WTC11 (cell line): ENCODE data around the gene RRP8. TPM values are rescaled to one million over a fixed set of nuclear protein-coding genes. Genes with fewer than 3 reads are reported as not detected.

Experiments
- ATAC-seq: fragments of 200-7000 bp; cut with Tn5 transposase; 2 replicates; pipeline ENCODE4 v1.10.0; 2021; ENCODE audit warnings: mild to moderate bottlenecking, moderate library complexity
- CTCF ChIA-PET: fragments of 300-600 bp; sonication (Branson Sonifier 250); formaldehyde crosslinking; loops from one replicate; lab custom pipeline; 2021; ENCODE audit warnings: antibody characterized with exemption; lab: Charles Lee
- POLR2A ChIA-PET: fragments of 350-600 bp; sonication (Branson Sonifier 250); formaldehyde crosslinking; loops from one replicate; lab custom pipeline; 2021; ENCODE audit warnings: antibody characterized with exemption; lab: Charles Lee
- DNase-seq: peaks from one replicate; pipeline ENCODE4 v3.0.0; 2021; ENCODE audit warnings: low spot score
- H3K27ac Mint-ChIP-seq: 2 replicates; pipeline ENCODE4 v1.8.0; 2021; ENCODE audit warnings: mixed read lengths
- H3K27me3 Mint-ChIP-seq: 2 replicates; pipeline ENCODE4 v1.8.0; 2021; ENCODE audit warnings: low read depth, mild to moderate bottlenecking, moderate library complexity, mixed read lengths
- H3K36me3 Mint-ChIP-seq: 2 replicates; pipeline ENCODE4 v1.8.0; 2021; ENCODE audit warnings: mixed read lengths
- H3K4me1 Mint-ChIP-seq: 2 replicates; pipeline ENCODE4 v1.8.0; 2022; ENCODE audit warnings: mixed read lengths
- H3K4me3 Mint-ChIP-seq: 2 replicates; pipeline ENCODE4 v1.8.0; 2021; ENCODE audit warnings: mild to moderate bottlenecking, moderate library complexity, mixed read lengths
- H3K9me3 Mint-ChIP-seq: 2 replicates; pipeline ENCODE4 v1.8.0; 2021; ENCODE audit warnings: mixed read lengths
- AFF4 ChIP-seq: sonication (generic); formaldehyde crosslinking; IDR thresholded peaks from 2 replicates; pipeline ENCODE4 v1.8.1; 2023; ENCODE audit warnings: mild to moderate bottlenecking, missing genetic modification reagents, borderline replicate concordance
- ATF6 ChIP-seq: sonication (generic); formaldehyde crosslinking; IDR thresholded peaks from 2 replicates; pipeline ENCODE4 v1.8.1; 2023; ENCODE audit warnings: mild to moderate bottlenecking, missing genetic modification reagents
- CDX4 ChIP-seq: fragments of 250-450 bp; sonication (Bioruptor Pico); IDR thresholded peaks from 2 replicates; pipeline ENCODE4 v1.9.0; 2021; ENCODE audit warnings: moderate library complexity, mild to moderate bottlenecking, inconsistent platforms, borderline replicate concordance
- E2F4 ChIP-seq: sonication (generic); formaldehyde crosslinking; IDR thresholded peaks from 2 replicates; pipeline ENCODE4 v1.8.1; 2022; ENCODE audit warnings: low read depth, mild to moderate bottlenecking, moderate library complexity, missing genetic modification reagents, borderline replicate concordance
- GABPB1 ChIP-seq: sonication (generic); formaldehyde crosslinking; IDR thresholded peaks from 2 replicates; pipeline ENCODE4 v1.8.1; 2023; ENCODE audit warnings: mild to moderate bottlenecking, missing genetic modification reagents
- GTF2I ChIP-seq: fragments of 250-450 bp; sonication (Bioruptor Pico); conservative IDR thresholded peaks from 2 replicates; pipeline ENCODE4 v1.4.0; 2021; ENCODE audit warnings: mild to moderate bottlenecking
- HMGXB4 ChIP-seq: sonication (generic); formaldehyde crosslinking; IDR thresholded peaks from 2 replicates; pipeline ENCODE4 v1.8.1; 2023; ENCODE audit warnings: mild to moderate bottlenecking, moderate library complexity, missing genetic modification reagents
- IRF1 ChIP-seq: sonication (generic); formaldehyde crosslinking; IDR thresholded peaks from 2 replicates; pipeline ENCODE4 v1.8.0; 2023; ENCODE audit warnings: missing genetic modification reagents
- JAZF1 ChIP-seq: fragments of 250-450 bp; sonication (Bioruptor Pico); IDR thresholded peaks from 2 replicates; pipeline ENCODE4 v1.9.0; 2021; ENCODE audit warnings: moderate library complexity, mild to moderate bottlenecking, inconsistent platforms
- MXD4 ChIP-seq: fragments of 250-450 bp; sonication (Bioruptor Pico); IDR thresholded peaks from 2 replicates; pipeline ENCODE4 v1.8.0; 2021; ENCODE audit warnings: mild to moderate bottlenecking, moderate library complexity, borderline replicate concordance
- NFYB ChIP-seq: sonication (generic); formaldehyde crosslinking; conservative IDR thresholded peaks from 2 replicates; pipeline ENCODE4 v1.8.0; 2022; ENCODE audit warnings: low read depth, missing genetic modification reagents
- TCF7 ChIP-seq: sonication (generic); formaldehyde crosslinking; IDR thresholded peaks from 2 replicates; pipeline ENCODE4 v1.8.0; 2022; ENCODE audit warnings: mild to moderate bottlenecking, low read depth, missing genetic modification reagents, moderate library complexity
- TEAD4 ChIP-seq: sonication (generic); formaldehyde crosslinking; IDR thresholded peaks from 2 replicates; pipeline ENCODE4 v1.8.0; 2022; ENCODE audit warnings: mild to moderate bottlenecking, missing genetic modification reagents
- ZBTB21 ChIP-seq: sonication (generic); formaldehyde crosslinking; IDR thresholded peaks from 2 replicates; pipeline ENCODE4 v1.8.1; 2023; ENCODE audit warnings: mild to moderate bottlenecking, missing genetic modification reagents, borderline replicate concordance
- ZNF281 ChIP-seq: sonication (generic); formaldehyde crosslinking; IDR thresholded peaks from 2 replicates; pipeline ENCODE4 v1.8.0; 2023; ENCODE audit warnings: mild to moderate bottlenecking, missing genetic modification reagents
- ZNF425 ChIP-seq: fragments of 250-450 bp; sonication (Bioruptor Pico); conservative IDR thresholded peaks from 2 replicates; pipeline ENCODE4 v1.9.0; 2021; ENCODE audit warnings: mild to moderate bottlenecking
- ZSCAN18 ChIP-seq: fragments of 250-450 bp; sonication (Bioruptor Pico); IDR thresholded peaks from 2 replicates; pipeline ENCODE4 v2.1.2; 2022; ENCODE audit warnings: mild to moderate bottlenecking, moderate library complexity
- total RNA-seq: library from RNA; stranded (reverse); gene quantifications from 3 replicates; pipeline ENCODE4 v1.2.3, GENCODE V29; 2021

Gene RRP8
- total RNA-seq, 1 experiment from 2014 or later, result 15.0 TPM

GRCh38 chr11:6561288-6561687 lies 42.1 kb downstream of the RRP8 start:
- DNase-seq, result no peak
- Mint-ChIP-seq H3K27ac (no peak overlapping the region), H3K27me3 (no peaks in the 10 kb centered on the region), H3K4me3 (no peak overlapping the region), H3K36me3 (no peaks in the 10 kb centered on the region), H3K4me1 (peaks cover 11% of the 10 kb centered on the region), H3K9me3 (no peaks in the 10 kb centered on the region)
- ChIA-PET POLR2A (no interaction called here), CTCF (interaction anchor here (0.6 kb wide), 1 partner anchor 30 kb away, joined by 3 read pairs; no protein-coding TSS in a partner anchor)
- ATAC-seq, result no peak
- no peak for TF ChIP-seq E2F4 (CRISPR knock-in tag)
- no peak for TF ChIP-seq ZSCAN18 (CRISPR knock-in tag)
- TF ChIP-seq MXD4 (CRISPR knock-in tag), result no peak
- TF ChIP-seq GABPB1 (CRISPR knock-in tag), result no peak
- no peak for TF ChIP-seq ZBTB21 (CRISPR knock-in tag)
- no peak for TF ChIP-seq TCF7 (CRISPR knock-in tag)
- TF ChIP-seq NFYB (CRISPR knock-in tag), result no peak
- no peak for TF ChIP-seq GTF2I (CRISPR knock-in tag)
- TF ChIP-seq ZNF425 (CRISPR knock-in tag), result no peak

- H3K36me3 Mint-ChIP-seq, result no peaks in the 10 kb centered on the region
- no peak overlapping the region for H3K27ac Mint-ChIP-seq
- DNase-seq (no peak), ATAC-seq (no peak)
- no peak overlapping the region for H3K4me3 Mint-ChIP-seq
- H3K27me3 Mint-ChIP-seq, result peaks cover 2% of the 10 kb centered on the region; the same call in 1 of the 2 replicates
- H3K4me1 Mint-ChIP-seq, result no peaks in the 10 kb centered on the region
- ChIA-PET POLR2A (no interaction called here), CTCF (interaction anchor here (0.8 to 1.3 kb wide), 2 partner anchors 9 to 28 kb away, joined by 3 to 4 read pairs; no protein-coding TSS in a partner anchor)
- H3K9me3 Mint-ChIP-seq, result no peaks in the 10 kb centered on the region
- no peak for TF ChIP-seq ZBTB21 (CRISPR knock-in tag)
- no peak for TF ChIP-seq AFF4 (CRISPR knock-in tag)
- no peak for TF ChIP-seq GABPB1 (CRISPR knock-in tag)
- TF ChIP-seq IRF1 (CRISPR knock-in tag), result no peak
- TF ChIP-seq JAZF1, result no peak
- no peak for TF ChIP-seq ZNF281 (CRISPR knock-in tag)
- TF ChIP-seq HMGXB4, result no peak
- TF ChIP-seq CDX4 (CRISPR knock-in tag), result no peak
- no peak for TF ChIP-seq ATF6 (CRISPR knock-in tag)
- TF ChIP-seq TEAD4 (CRISPR knock-in tag), result no peak
Observed at GRCh38 chr11:6559369-6559768, 44.0 kb downstream of the RRP8 start.
